Panc1 (cell line): ENCODE results near the gene MACROD2. TPM values are rescaled to one million over a fixed set of nuclear protein-coding genes. Genes with fewer than 3 reads are reported as not detected.

Experiments
- ATAC-seq: fragments of 200-7000 bp; cut with Tn5 transposase; 2 replicates; pipeline ENCODE4 v1.9.1; 2020; ENCODE audit warnings: mild to moderate bottlenecking, moderate library complexity
- BruUV-seq: library from RNA; stranded (reverse); fragments of 400-500 nt; replicated peaks from 2 replicates; lab custom pipeline; 2021; lab: Mats Ljungman, UMichigan
- CTCF ChIA-PET: fragments of 300-600 bp; sonication (Branson Sonifier 250); formaldehyde crosslinking; loops from one replicate; lab custom pipeline; 2022; ENCODE audit warnings: antibody characterized with exemption; lab: Charles Lee
- POLR2A ChIA-PET: fragments of 300-600 bp; sonication (Branson Sonifier 250); formaldehyde crosslinking; loops from one replicate; lab custom pipeline; 2022; ENCODE audit warnings: antibody characterized with exemption; lab: Charles Lee
- DNase-seq: peaks from one replicate; pipeline ENCODE4 v3.0.0-alpha.2; 2010; ENCODE audit warnings: low read depth, low spot score
- H3K27ac ChIP-seq: 2 replicates; pipeline ENCODE4 v1.5.1; 2011; ENCODE audit warnings: mild to moderate bottlenecking, low read length, inconsistent platforms
- H3K27me3 ChIP-seq: fragments of 200-500 bp; sonication (Bioruptor generic); 2 replicates; pipeline ENCODE4 v1.6.0; 2014; ENCODE audit warnings: low read length, inconsistent platforms; ENCODE audit not compliant: control insufficient read depth, insufficient read depth
- H3K36me3 ChIP-seq: fragments of 200-500 bp; sonication (Bioruptor generic); 2 replicates; pipeline ENCODE4 v1.5.1; 2014; ENCODE audit warnings: inconsistent platforms, mild to moderate bottlenecking, low read length, moderate library complexity; ENCODE audit not compliant: control insufficient read depth, insufficient read depth
- H3K4me1 ChIP-seq: 2 replicates; pipeline ENCODE4 v1.5.1; 2011; ENCODE audit warnings: inconsistent platforms, mild to moderate bottlenecking, low read length, moderate library complexity; ENCODE audit not compliant: control insufficient read depth, insufficient read depth
- H3K4me3 ChIP-seq, 2 experiments: 2 replicates each; pipeline ENCODE4 v1.5.1; 2011 to 2012; ENCODE audit warnings: low read depth in 2 of 2, low read length in 2 of 2, mild to moderate bottlenecking in 2 of 2, inconsistent platforms in 1 of 2, moderate library complexity in 1 of 2
- H3K9me3 ChIP-seq: fragments of 200-500 bp; sonication (Bioruptor generic); 2 replicates; pipeline ENCODE4 v1.5.1; 2014; ENCODE audit warnings: low read depth, mild to moderate bottlenecking, inconsistent platforms, low read length, moderate library complexity; ENCODE audit not compliant: control insufficient read depth, insufficient read depth
- POLR2AphosphoS5 ChIP-seq: IDR thresholded peaks from 2 replicates; pipeline ENCODE4 v1.6.1; 2012; ENCODE audit warnings: mild to moderate bottlenecking, low read depth, low read length, moderate library complexity
- SIN3A ChIP-seq: IDR thresholded peaks from 2 replicates; pipeline ENCODE4 v1.6.1; 2012; ENCODE audit warnings: low read depth, mild to moderate bottlenecking, low read length, moderate library complexity, borderline replicate concordance; ENCODE audit not compliant: insufficient read depth
- TCF7L2 ChIP-seq: IDR thresholded peaks from 2 replicates; pipeline ENCODE4 v1.6.1; 2011; ENCODE audit warnings: mild to moderate bottlenecking, low read depth, low read length, inconsistent platforms
- in situ Hi-C: cut with HindIII; loops from 2 replicates; pipeline ENCODE4 v1.10.0; 2016; ENCODE audit warnings: low sequenced_read_pairs, low pct_unique_long_range_greater_than_20kb
- intact Hi-C: fragments of 100-400 bp; cut with micrococcal nuclease; formaldehyde crosslinking; loops from one replicate; pipeline ENCODE4 v1.10.0; 2022; ENCODE audit not compliant: unreplicated experiment
- total RNA-seq: library from RNA; stranded (reverse); gene quantifications from one replicate; pipeline ENCODE4 v1.2.1, GENCODE V29; 2021; ENCODE audit not compliant: unreplicated experiment
- TF ChIP-seq, protein P1 (sequence below), 2 experiments: IDR thresholded peaks; 2 replicates each; pipeline ENCODE4 v1.6.1; 2011 to 2012; ENCODE audit warnings: low read depth in 2 of 2, control low read depth in 1 of 2, low read length in 1 of 2, mild to moderate bottlenecking in 1 of 2, moderate library complexity in 1 of 2; ENCODE audit not compliant: insufficient read depth in 1 of 2
- TF ChIP-seq, protein P2 (sequence below): fragments of 450-650 bp; IDR thresholded peaks from 2 replicates; pipeline ENCODE4 v1.5.1; 2017; ENCODE audit warnings: mild to moderate bottlenecking

Gene MACROD2
- total RNA-seq, 1 experiment from 2014 or later: 1.2 TPM

DNA sequence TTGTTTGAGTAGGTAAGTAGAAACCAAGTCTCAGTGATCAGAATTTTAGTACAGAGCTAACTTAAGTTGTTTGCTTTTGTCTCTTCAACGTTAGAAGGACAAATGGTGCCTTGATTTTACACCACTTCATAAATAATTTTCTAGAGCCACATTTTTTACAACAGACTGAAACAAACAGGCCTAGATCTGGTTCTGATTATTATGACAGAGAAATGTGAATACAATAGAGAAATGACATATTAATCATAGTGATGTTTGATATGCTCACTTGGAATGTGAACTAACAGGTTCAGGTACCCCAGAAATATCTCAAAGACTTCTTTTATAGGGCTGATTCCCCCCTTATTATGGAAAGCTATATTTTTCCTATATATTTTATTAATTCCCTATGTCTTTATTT is 1817.4 kb downstream of the MACROD2 start:
- POLR2A ChIA-PET: no interaction called here
- in situ Hi-C loops: no loop called here
- DNase-seq: no peak

DNA sequence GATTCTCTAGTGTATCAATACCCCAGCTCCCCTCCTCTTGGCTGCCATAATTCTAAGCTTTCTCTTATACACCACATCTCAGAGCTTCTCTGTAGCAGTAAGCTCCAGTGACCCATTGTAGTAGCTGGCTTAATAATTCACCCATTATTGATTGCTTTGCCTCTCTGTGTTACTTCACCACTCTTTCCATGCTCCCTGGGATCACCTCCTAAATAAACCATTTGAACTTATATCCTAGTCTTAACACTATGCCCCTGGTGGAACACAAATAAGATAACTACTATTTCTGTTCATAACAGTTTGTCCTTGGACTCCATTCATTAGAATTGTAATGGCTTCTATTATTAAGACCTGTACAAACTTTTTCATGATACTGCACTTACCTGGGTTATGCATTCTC is 1819.0 kb downstream of the MACROD2 start:
- H3K27me3 ChIP-seq: no peaks in the 10 kb centered on the region
- no peaks in the 10 kb centered on the region for H3K36me3 ChIP-seq
- no peak overlapping the region for H3K27ac ChIP-seq
- no peak for DNase-seq
- ATAC-seq: no peak
- no peaks in the 10 kb centered on the region for H3K4me1 ChIP-seq
- H3K9me3 ChIP-seq: no peaks in the 10 kb centered on the region
- CTCF ChIA-PET: no interaction called here
- TF ChIP-seq TCF7L2 (no peak), POLR2AphosphoS5 (no peak), SIN3A (no peak)
- TF ChIP-seq, protein P1, sequence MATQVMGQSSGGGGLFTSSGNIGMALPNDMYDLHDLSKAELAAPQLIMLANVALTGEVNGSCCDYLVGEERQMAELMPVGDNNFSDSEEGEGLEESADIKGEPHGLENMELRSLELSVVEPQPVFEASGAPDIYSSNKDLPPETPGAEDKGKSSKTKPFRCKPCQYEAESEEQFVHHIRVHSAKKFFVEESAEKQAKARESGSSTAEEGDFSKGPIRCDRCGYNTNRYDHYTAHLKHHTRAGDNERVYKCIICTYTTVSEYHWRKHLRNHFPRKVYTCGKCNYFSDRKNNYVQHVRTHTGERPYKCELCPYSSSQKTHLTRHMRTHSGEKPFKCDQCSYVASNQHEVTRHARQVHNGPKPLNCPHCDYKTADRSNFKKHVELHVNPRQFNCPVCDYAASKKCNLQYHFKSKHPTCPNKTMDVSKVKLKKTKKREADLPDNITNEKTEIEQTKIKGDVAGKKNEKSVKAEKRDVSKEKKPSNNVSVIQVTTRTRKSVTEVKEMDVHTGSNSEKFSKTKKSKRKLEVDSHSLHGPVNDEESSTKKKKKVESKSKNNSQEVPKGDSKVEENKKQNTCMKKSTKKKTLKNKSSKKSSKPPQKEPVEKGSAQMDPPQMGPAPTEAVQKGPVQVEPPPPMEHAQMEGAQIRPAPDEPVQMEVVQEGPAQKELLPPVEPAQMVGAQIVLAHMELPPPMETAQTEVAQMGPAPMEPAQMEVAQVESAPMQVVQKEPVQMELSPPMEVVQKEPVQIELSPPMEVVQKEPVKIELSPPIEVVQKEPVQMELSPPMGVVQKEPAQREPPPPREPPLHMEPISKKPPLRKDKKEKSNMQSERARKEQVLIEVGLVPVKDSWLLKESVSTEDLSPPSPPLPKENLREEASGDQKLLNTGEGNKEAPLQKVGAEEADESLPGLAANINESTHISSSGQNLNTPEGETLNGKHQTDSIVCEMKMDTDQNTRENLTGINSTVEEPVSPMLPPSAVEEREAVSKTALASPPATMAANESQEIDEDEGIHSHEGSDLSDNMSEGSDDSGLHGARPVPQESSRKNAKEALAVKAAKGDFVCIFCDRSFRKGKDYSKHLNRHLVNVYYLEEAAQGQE (IDR thresholded peaks at IDR 0.05; ENCODE audit: insufficient read depth in 1 of 2, low read depth in 2 of 2, low read length in 1 of 2): no peak
- TF ChIP-seq, protein P2, sequence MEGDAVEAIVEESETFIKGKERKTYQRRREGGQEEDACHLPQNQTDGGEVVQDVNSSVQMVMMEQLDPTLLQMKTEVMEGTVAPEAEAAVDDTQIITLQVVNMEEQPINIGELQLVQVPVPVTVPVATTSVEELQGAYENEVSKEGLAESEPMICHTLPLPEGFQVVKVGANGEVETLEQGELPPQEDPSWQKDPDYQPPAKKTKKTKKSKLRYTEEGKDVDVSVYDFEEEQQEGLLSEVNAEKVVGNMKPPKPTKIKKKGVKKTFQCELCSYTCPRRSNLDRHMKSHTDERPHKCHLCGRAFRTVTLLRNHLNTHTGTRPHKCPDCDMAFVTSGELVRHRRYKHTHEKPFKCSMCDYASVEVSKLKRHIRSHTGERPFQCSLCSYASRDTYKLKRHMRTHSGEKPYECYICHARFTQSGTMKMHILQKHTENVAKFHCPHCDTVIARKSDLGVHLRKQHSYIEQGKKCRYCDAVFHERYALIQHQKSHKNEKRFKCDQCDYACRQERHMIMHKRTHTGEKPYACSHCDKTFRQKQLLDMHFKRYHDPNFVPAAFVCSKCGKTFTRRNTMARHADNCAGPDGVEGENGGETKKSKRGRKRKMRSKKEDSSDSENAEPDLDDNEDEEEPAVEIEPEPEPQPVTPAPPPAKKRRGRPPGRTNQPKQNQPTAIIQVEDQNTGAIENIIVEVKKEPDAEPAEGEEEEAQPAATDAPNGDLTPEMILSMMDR: no peak
- POLR2A ChIA-PET: no interaction called here
- intact Hi-C loops: no loop called here
- BruUV-seq: no TSS peak
- in situ Hi-C loops: no loop called here
- no peak overlapping the region for H3K4me3 ChIP-seq

More for the DNA sequence above, 1817.4 kb downstream of the MACROD2 start:
- CTCF ChIA-PET: interaction anchor here (0.6 kb wide), 1 partner anchor 221 kb away, joined by 5 read pairs; no protein-coding TSS in a partner anchor
- Histone ChIP-seq H3K4me1 (no peaks in the 10 kb centered on the region), H3K4me3 (no peak overlapping the region), H3K27me3 (no peaks in the 10 kb centered on the region), H3K36me3 (no peaks in the 10 kb centered on the region), H3K9me3 (no peaks in the 10 kb centered on the region), H3K27ac (no peak overlapping the region)
- ATAC-seq: no peak
- TF ChIP-seq, protein P2: no peak
- TF ChIP-seq POLR2AphosphoS5 (no peak), TCF7L2 (no peak), SIN3A (no peak)
- TF ChIP-seq, protein P1 (IDR thresholded peaks at IDR 0.05; ENCODE audit: insufficient read depth in 1 of 2, low read depth in 2 of 2, low read length in 1 of 2): no peak
- intact Hi-C loops: no loop called here
- no TSS peak for BruUV-seq
